ENCODE data around the gene HLA-DMA.

Gene HLA-DMA

GRCh38 chr6:32933661-32934085, 19.2 kb downstream of the HLA-DMA start:
- peak; percentile 66 for DNase-seq (ENCODE audit: low read depth, low spot score)

GRCh38 chr6:32932132-32932868, 20.6 kb downstream of the HLA-DMA start:
- no peak for DNase-seq (ENCODE audit: low read depth, low spot score)

- DNase-seq (ENCODE audit: low read depth, low spot score): no peak
Measured at GRCh38 chr6:32931211-32931610, 21.7 kb downstream of the HLA-DMA start.

GRCh38 chr6:32922083-32922482, 30.8 kb downstream of the HLA-DMA start:
- no peak for DNase-seq (ENCODE audit: low read depth, low spot score)

- DNase-seq (ENCODE audit: low read depth, low spot score): no peak
Measured at GRCh38 chr6:32920715-32921114, 32.2 kb downstream of the HLA-DMA start.

GRCh38 chr6:32912951-32913350, 39.9 kb downstream of the HLA-DMA start:
- no peak for DNase-seq (ENCODE audit: low read depth, low spot score)

GRCh38 chr6:32908897-32909296, 44.0 kb downstream of the HLA-DMA start:
- no peak for DNase-seq (ENCODE audit: low read depth, low spot score)

- no peak for DNase-seq (ENCODE audit: low read depth, low spot score)
Measured at GRCh38 chr6:32906539-32906938, 46.4 kb downstream of the HLA-DMA start.

GRCh38 chr6:32905078-32905477, 47.8 kb downstream of the HLA-DMA start:
- no peak for DNase-seq (ENCODE audit: low read depth, low spot score)

- DNase-seq (ENCODE audit: low read depth, low spot score): no peak
Measured at GRCh38 chr6:32903952-32904351, 48.9 kb downstream of the HLA-DMA start.

Measured in ELF-1 (cell line).